ENCODE measurements around the gene HAPLN3.

DNA sequence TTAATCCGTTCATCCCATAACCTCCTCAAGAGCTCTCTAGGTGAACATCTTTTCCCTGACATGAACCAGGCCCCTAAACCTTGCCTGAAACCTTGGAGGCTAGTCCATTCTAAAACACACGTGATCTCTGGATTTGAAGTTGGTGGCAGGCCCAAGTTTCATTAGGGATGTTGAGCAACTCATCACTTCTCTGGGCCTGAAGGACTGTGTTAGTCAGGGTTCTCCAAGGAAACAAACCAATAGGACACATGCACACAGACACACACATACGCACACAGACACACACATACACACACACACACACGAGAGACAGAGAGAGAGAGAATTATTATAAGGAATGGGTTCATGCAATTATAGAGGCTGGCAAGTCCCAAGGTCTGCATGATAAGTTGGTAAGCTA is 60.2 kb downstream of the HAPLN3 start:
- TF ChIP-seq, protein P1, sequence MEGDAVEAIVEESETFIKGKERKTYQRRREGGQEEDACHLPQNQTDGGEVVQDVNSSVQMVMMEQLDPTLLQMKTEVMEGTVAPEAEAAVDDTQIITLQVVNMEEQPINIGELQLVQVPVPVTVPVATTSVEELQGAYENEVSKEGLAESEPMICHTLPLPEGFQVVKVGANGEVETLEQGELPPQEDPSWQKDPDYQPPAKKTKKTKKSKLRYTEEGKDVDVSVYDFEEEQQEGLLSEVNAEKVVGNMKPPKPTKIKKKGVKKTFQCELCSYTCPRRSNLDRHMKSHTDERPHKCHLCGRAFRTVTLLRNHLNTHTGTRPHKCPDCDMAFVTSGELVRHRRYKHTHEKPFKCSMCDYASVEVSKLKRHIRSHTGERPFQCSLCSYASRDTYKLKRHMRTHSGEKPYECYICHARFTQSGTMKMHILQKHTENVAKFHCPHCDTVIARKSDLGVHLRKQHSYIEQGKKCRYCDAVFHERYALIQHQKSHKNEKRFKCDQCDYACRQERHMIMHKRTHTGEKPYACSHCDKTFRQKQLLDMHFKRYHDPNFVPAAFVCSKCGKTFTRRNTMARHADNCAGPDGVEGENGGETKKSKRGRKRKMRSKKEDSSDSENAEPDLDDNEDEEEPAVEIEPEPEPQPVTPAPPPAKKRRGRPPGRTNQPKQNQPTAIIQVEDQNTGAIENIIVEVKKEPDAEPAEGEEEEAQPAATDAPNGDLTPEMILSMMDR (IDR thresholded peaks at IDR 0.05) = no peak
- no peak for TF ChIP-seq POLR2A (IDR thresholded peaks at IDR 0.05)
